Adipose tissue (tissue), 3 donors: ENCODE measurements around the gene VPS37C. TPM values are rescaled to one million over a fixed set of nuclear protein-coding genes. Genes with fewer than 3 reads are reported as not detected.
"Not testable (repeated sequence)": the region's sequence is repeated elsewhere in the genome, so short reads cannot be mapped to it uniquely, and the experiment has no call there.

ENCODE experiments used
- H3K27ac ChIP-seq: one replicate; pipeline ENCODE4 v1.5.1; 2013; ENCODE audit warnings: low read depth, low read length
- WGBS, 3 donors: extraction: QIAGEN DNeasy Blood & Tissue Kit; methylation state at CpG; one replicate each; pipeline ENCODE4 v1.1.7; 2013; 5-methylcytosine and 5-hydroxymethylcytosine counted together
- polyA plus RNA-seq, 3 donors: library from polyadenylated mRNA; stranded (reverse); fragments of 200-250 nt; gene quantifications; one replicate each; pipeline ENCODE4 v1.2.3, GENCODE V29; 2013
- donor health status: healthy with polysubstance abuse.
- donor health status: Bipolar disorder and iron deficiency.
- donor health status: healthy.

VPS37C gene
- polyA plus RNA-seq, 3 donors = 14.2 to 17.6 (median 15.2) TPM

- 93 to 96% (median 96%) methylated on average over 4 of the region's 4 CpGs for WGBS, 3 donors
- H3K27ac ChIP-seq = no peak overlapping the region
These were observed 20.3 kb upstream of the VPS37C start for GRCh38 chr11:61181489-61181888.

GRCh38 chr11:61180205-61180604 lies 19.0 kb upstream of the VPS37C start:
- H3K27ac ChIP-seq = not testable (repeated sequence)
- WGBS, 3 donors = 93 to 96% (median 93%) methylated on average over 6 of the region's 6 CpGs

- H3K27ac ChIP-seq = no peak overlapping the region
- 66 to 74% (median 67%) methylated on average over 6 of the region's 6 CpGs for WGBS, 3 donors
These were observed 15.2 kb upstream of the VPS37C start for GRCh38 chr11:61176446-61176845.

- 60 to 72% (median 64%) methylated on average over 6 of the region's 6 CpGs for WGBS, 3 donors
- no peak overlapping the region for H3K27ac ChIP-seq
These were observed 13.7 kb upstream of the VPS37C start for GRCh38 chr11:61174949-61175348.

GRCh38 chr11:61174273-61174672 lies 13.0 kb upstream of the VPS37C start:
- H3K27ac ChIP-seq = no peak overlapping the region
- 47 to 87% (median 83%) methylated on average over 6 of the region's 6 CpGs for WGBS, 3 donors

- no peak overlapping the region for H3K27ac ChIP-seq
- 70 to 76% (median 76%) methylated on average over 4 of the region's 4 CpGs for WGBS, 3 donors
These were observed 12.2 kb upstream of the VPS37C start for GRCh38 chr11:61173456-61173855.

- 90 to 95% (median 92%) methylated on average over 3 of the region's 3 CpGs for WGBS, 3 donors
These were observed 11.7 kb upstream of the VPS37C start for GRCh38 chr11:61172888-61173287.

GRCh38 chr11:61172356-61172755 lies 11.1 kb upstream of the VPS37C start:
- H3K27ac ChIP-seq = no peak overlapping the region
- 43 to 71% (median 50%) methylated on average over 5 of the region's 5 CpGs for WGBS, 3 donors

More at GRCh38 chr11:61172888-61173287, 11.7 kb upstream of the VPS37C start:
- H3K27ac ChIP-seq = no peak overlapping the region

GRCh38 chr11:61171907-61172306 lies 10.7 kb upstream of the VPS37C start:
- no peak overlapping the region for H3K27ac ChIP-seq
- 55 to 66% (median 57%) methylated on average over 3 of the region's 3 CpGs for WGBS, 3 donors

- no peak overlapping the region for H3K27ac ChIP-seq
- 81 to 90% (median 84%) methylated on average over 9 of the region's 9 CpGs for WGBS, 3 donors
These were observed 9.3 kb upstream of the VPS37C start for GRCh38 chr11:61170566-61170965.

- 35 to 91% (median 70%) methylated on average over 1 of the region's 1 CpG for WGBS, 3 donors
- no peak overlapping the region for H3K27ac ChIP-seq
These were observed 7.6 kb upstream of the VPS37C start for GRCh38 chr11:61168800-61169199.

GRCh38 chr11:61168042-61168688 lies 6.9 kb upstream of the VPS37C start:
- 87 to 94% (median 94%) methylated on average over 9 of the region's 9 CpGs for WGBS, 3 donors
- no peak overlapping the region for H3K27ac ChIP-seq

GRCh38 chr11:61166331-61166730 lies 5.1 kb upstream of the VPS37C start:
- WGBS, 3 donors = 81 to 95% (median 86%) methylated on average over 13 to 24 of the region's 31 CpGs
- H3K27ac ChIP-seq = not testable (repeated sequence)

- H3K27ac ChIP-seq = not testable (repeated sequence)
- 18 to 82% (median 74%) methylated on average over 1 to 3 of the region's 7 CpGs for WGBS, 3 donors
These were observed 4.6 kb upstream of the VPS37C start for GRCh38 chr11:61165785-61166184.

GRCh38 chr11:61164606-61165424 lies 3.6 kb upstream of the VPS37C start:
- 60 to 68% (median 67%) methylated on average over 13 of the region's 13 CpGs for WGBS, 3 donors
- no peak overlapping the region for H3K27ac ChIP-seq

GRCh38 chr11:61163714-61164605 lies 2.7 kb upstream of the VPS37C start:
- WGBS, 3 donors = 58 to 85% (median 67%) methylated on average over 13 of the region's 13 CpGs
- no peak overlapping the region for H3K27ac ChIP-seq

- WGBS, 3 donors = 71 to 86% (median 78%) methylated on average over 4 of the region's 4 CpGs
- no peak overlapping the region for H3K27ac ChIP-seq
These were observed 1.8 kb upstream of the VPS37C start for GRCh38 chr11:61163021-61163420.

GRCh38 chr11:61162092-61162941 lies 1.1 kb upstream of the VPS37C start:
- H3K27ac ChIP-seq = peak overlapping the region; percentile 94
- WGBS, 3 donors = 63 to 69% (median 66%) methylated on average over 8 of the region's 8 CpGs
